ENCODE measurements around the gene SMDT1.
"Not testable (repeated sequence)": the region's sequence is repeated elsewhere in the genome, so short reads cannot be mapped to it uniquely, and the experiment has no call there.

The SMDT1 gene

GRCh38 chr22:42070517-42071422, 8.7 kb upstream of the SMDT1 start, which contains the start of gene NAGA:
Gene NAGA, minus strand, starts transcription at chr22:42070812. Its CDS starts 515 bp downstream, at chr22:42070297.
- peak; percentile 94 for DNase-seq (ENCODE audit: low spot score)

GRCh38 chr22:42071508-42071907, 8.0 kb upstream of the SMDT1 start:
- DNase-seq (ENCODE audit: low spot score), result not testable (repeated sequence)

GRCh38 chr22:42072606-42073330, 6.7 kb upstream of the SMDT1 start:
- DNase-seq (ENCODE audit: low spot score), result no peak

- no peak for DNase-seq (ENCODE audit: low spot score)
Measured at GRCh38 chr22:42073621-42074041, 5.9 kb upstream of the SMDT1 start.

GRCh38 chr22:42074132-42074811, 5.2 kb upstream of the SMDT1 start, which contains the start of gene PHETA2:
Gene PHETA2, plus strand, starts transcription at chr22:42074248. Its CDS starts 3,046 bp downstream, at chr22:42077294.
- peak; percentile 65 for DNase-seq (ENCODE audit: low spot score)

- no peak for DNase-seq (ENCODE audit: low spot score)
Measured at GRCh38 chr22:42074846-42075676, 4.4 kb upstream of the SMDT1 start.

- DNase-seq (ENCODE audit: low spot score), result no peak
Measured at GRCh38 chr22:42076764-42077485, 2.6 kb upstream of the SMDT1 start.

- DNase-seq (ENCODE audit: low spot score), result no peak
Measured at GRCh38 chr22:42077486-42078125, 1.9 kb upstream of the SMDT1 start.

GRCh38 chr22:42078469-42079318, 806 bp upstream of the SMDT1 start:
- no peak for DNase-seq (ENCODE audit: low spot score)

GRCh38 chr22:42080287-42080686, 787 bp downstream of the SMDT1 start:
- no peak for DNase-seq (ENCODE audit: low spot score)

- DNase-seq (ENCODE audit: low spot score), result no peak
Measured at GRCh38 chr22:42083119-42083518, 3.6 kb downstream of the SMDT1 start.

- no peak for DNase-seq (ENCODE audit: low spot score)
Measured at GRCh38 chr22:42084874-42085273, 5.4 kb downstream of the SMDT1 start.

- DNase-seq (ENCODE audit: low spot score), result no peak
Measured at GRCh38 chr22:42086051-42086450, 6.6 kb downstream of the SMDT1 start.

GRCh38 chr22:42090596-42091454, 11.3 kb downstream of the SMDT1 start, which contains the start of gene NDUFA6:
Gene NDUFA6, minus strand, starts transcription at chr22:42090772. Its CDS starts 28 bp downstream, at chr22:42090744.
- DNase-seq (ENCODE audit: low spot score), result peak; percentile 97

- DNase-seq (ENCODE audit: low spot score), result no peak
Measured at GRCh38 chr22:42091455-42091782, 11.9 kb downstream of the SMDT1 start.

- no peak for DNase-seq (ENCODE audit: low spot score)
Measured at GRCh38 chr22:42101199-42101598, 21.7 kb downstream of the SMDT1 start.

- DNase-seq (ENCODE audit: low spot score), result not testable (repeated sequence)
Measured at GRCh38 chr22:42104332-42104860, 24.9 kb downstream of the SMDT1 start.

GRCh38 chr22:42108848-42109247, 29.3 kb downstream of the SMDT1 start:
- no peak for DNase-seq (ENCODE audit: low spot score)
